Vagina (tissue), 2 donors: ENCODE data around the gene OR6T1. TPM values are rescaled to one million over a fixed set of nuclear protein-coding genes. Genes with fewer than 3 reads are reported as not detected.

ENCODE experiments used
- DNase-seq, 2 donors: peaks; one replicate each; pipeline ENCODE4 v3.0.0-alpha.2; 2017; ENCODE audit errors: extremely low spot score in 2 of 2
- H3K27ac ChIP-seq: fragments of 200-600 bp; sonication (generic); one replicate; pipeline ENCODE4 v1.5.1; 2019
- H3K27me3 ChIP-seq: fragments of 200-600 bp; sonication (generic); one replicate; pipeline ENCODE4 v1.5.1; 2019
- H3K36me3 ChIP-seq, 2 donors: fragments of 200-600 bp; sonication (generic); one replicate each; pipeline ENCODE4 v1.5.1; 2017 to 2019
- H3K4me1 ChIP-seq: fragments of 200-600 bp; sonication (generic); one replicate; pipeline ENCODE4 v1.5.1; 2019
- H3K4me3 ChIP-seq, 2 donors: fragments of 200-600 bp; sonication (generic); 1 replicate in 1 of 2; 2 replicates in 1 of 2; pipeline ENCODE4 v1.5.1; 2016 to 2019
- H3K9me3 ChIP-seq: fragments of 200-600 bp; sonication (generic); one replicate; pipeline ENCODE4 v1.5.1; 2019
- CTCF ChIP-seq, 3 experiments: fragments of 450-650 bp in 2 of 3; fragments of 200-600 bp in 1 of 3; sonication (generic) in 1 of 3; IDR thresholded peaks; one replicate each; pipeline ENCODE4 v1.5.1; 2017 to 2019; ENCODE audit warnings: antibody characterized with exemption in 3 of 3, mild to moderate bottlenecking in 2 of 3, moderate library complexity in 2 of 3
- POLR2A ChIP-seq, 2 donors: fragments of 450-650 bp; IDR thresholded peaks; one replicate each; pipeline ENCODE4 v1.6.1; 2017; ENCODE audit warnings: antibody characterized with exemption in 2 of 2, mild to moderate bottlenecking in 2 of 2, moderate library complexity in 2 of 2
- POLR2AphosphoS5 ChIP-seq, 2 donors: sonication (generic); formaldehyde crosslinking; IDR thresholded peaks; one replicate each; pipeline ENCODE4 v1.9.0; 2017; ENCODE audit warnings: antibody characterized with exemption in 2 of 2, mild to moderate bottlenecking in 2 of 2, low read depth in 1 of 2; ENCODE audit not compliant: insufficient read depth in 1 of 2
- intact Hi-C: fragments of 100-400 bp; cut with DNase I; formaldehyde crosslinking; loops from one replicate; pipeline ENCODE4 v1.15.1; 2023
- total RNA-seq: library from RNA; depleted of rRNA; stranded (reverse); fragments of >200 nt; gene quantifications from one replicate; pipeline ENCODE4 v1.2.3, GENCODE V29; 2016

Gene OR6T1
- total RNA-seq, 1 donor from 2014 or later: not detected

GRCh38 chr11:123901867-123902266 is 41.8 kb downstream of the OR6T1 start, which contains the start of gene OR8D4:
Gene OR8D4, plus strand, starts transcription at chr11:123902167. Its CDS starts 4,265 bp downstream, at chr11:123906432.
- Histone ChIP-seq H3K27ac (no peak within 1 kb of the TSS), H3K4me1 (no peaks in the 10 kb centered on the region), H3K36me3 (no peaks in the 10 kb centered on the region), H3K27me3 (no peaks in the 10 kb centered on the region), H3K9me3 (no peaks in the 10 kb centered on the region), H3K4me3 (no peak within 1 kb of the TSS)
- intact Hi-C loops: no loop called here
- TF ChIP-seq POLR2A (IDR thresholded peaks at IDR 0.05) (no peak), POLR2AphosphoS5 (IDR thresholded peaks at IDR 0.05; ENCODE audit: insufficient read depth in 1 of 2, low read depth in 1 of 2) (no peak), CTCF (IDR thresholded peaks at IDR 0.05) (no peak)
- DNase-seq: no peak

- Histone ChIP-seq H3K36me3 (no peaks in the 10 kb centered on the region), H3K4me3 (no peak overlapping the region), H3K27me3 (no peaks in the 10 kb centered on the region), H3K27ac (no peak overlapping the region), H3K4me1 (no peaks in the 10 kb centered on the region), H3K9me3 (no peaks in the 10 kb centered on the region)
- no peak for DNase-seq
- TF ChIP-seq POLR2A (IDR thresholded peaks at IDR 0.05) (no peak), CTCF (IDR thresholded peaks at IDR 0.05) (no peak), POLR2AphosphoS5 (IDR thresholded peaks at IDR 0.05; ENCODE audit: insufficient read depth in 1 of 2, low read depth in 1 of 2) (no peak)
- intact Hi-C loops: no loop called here
Observed at GRCh38 chr11:123899792-123900191, 43.8 kb downstream of the OR6T1 start.

Other genes with a start within 250 kb of the OR6T1 start
- gene ZNF202, start 202.2 kb downstream of the OR6T1 start, total RNA-seq: 9.1 TPM
- not detected for gene OR6X1, start 189.3 kb downstream of the OR6T1 start, total RNA-seq
- gene OR6M1, start 137.5 kb downstream of the OR6T1 start, total RNA-seq: not detected
- gene TMEM225, start 58.2 kb downstream of the OR6T1 start, total RNA-seq: not detected
- gene OR8D4, start 41.7 kb downstream of the OR6T1 start, total RNA-seq: not detected
- not detected for gene OR4D5, start 4.2 kb downstream of the OR6T1 start, total RNA-seq
- not detected for gene OR10S1, start 33.9 kb upstream of the OR6T1 start, total RNA-seq
- not detected for gene OR10G6, start 51.3 kb upstream of the OR6T1 start, total RNA-seq
- not detected for gene OR10G4, start 69.2 kb upstream of the OR6T1 start, total RNA-seq
- gene OR10G9, start 79.2 kb upstream of the OR6T1 start, total RNA-seq: not detected
- gene OR10G8, start 83.0 kb upstream of the OR6T1 start, total RNA-seq: not detected
- gene OR10G7, start 97.5 kb upstream of the OR6T1 start, total RNA-seq: not detected
- gene VWA5A, start 171.6 kb upstream of the OR6T1 start, total RNA-seq: 17.9 TPM
- not detected for gene OR10D3, start 239.5 kb upstream of the OR6T1 start, total RNA-seq